GM04503 (cell line): ENCODE results near the gene FARP1.

Experiments used
- DNase-seq: peaks from one replicate; pipeline ENCODE4 v3.0.0-alpha.2; 2012; ENCODE audit warnings: low read depth

The FARP1 gene

GRCh38 chr13:98339684-98340425 is 197.0 kb downstream of the FARP1 start:
- no peak for DNase-seq

- DNase-seq: no peak
Measured at GRCh38 chr13:98342953-98343352, 200.1 kb downstream of the FARP1 start.

GRCh38 chr13:98343461-98343860 is 200.6 kb downstream of the FARP1 start:
- DNase-seq: no peak

GRCh38 chr13:98344392-98344791 is 201.5 kb downstream of the FARP1 start:
- DNase-seq: no peak

DNA sequence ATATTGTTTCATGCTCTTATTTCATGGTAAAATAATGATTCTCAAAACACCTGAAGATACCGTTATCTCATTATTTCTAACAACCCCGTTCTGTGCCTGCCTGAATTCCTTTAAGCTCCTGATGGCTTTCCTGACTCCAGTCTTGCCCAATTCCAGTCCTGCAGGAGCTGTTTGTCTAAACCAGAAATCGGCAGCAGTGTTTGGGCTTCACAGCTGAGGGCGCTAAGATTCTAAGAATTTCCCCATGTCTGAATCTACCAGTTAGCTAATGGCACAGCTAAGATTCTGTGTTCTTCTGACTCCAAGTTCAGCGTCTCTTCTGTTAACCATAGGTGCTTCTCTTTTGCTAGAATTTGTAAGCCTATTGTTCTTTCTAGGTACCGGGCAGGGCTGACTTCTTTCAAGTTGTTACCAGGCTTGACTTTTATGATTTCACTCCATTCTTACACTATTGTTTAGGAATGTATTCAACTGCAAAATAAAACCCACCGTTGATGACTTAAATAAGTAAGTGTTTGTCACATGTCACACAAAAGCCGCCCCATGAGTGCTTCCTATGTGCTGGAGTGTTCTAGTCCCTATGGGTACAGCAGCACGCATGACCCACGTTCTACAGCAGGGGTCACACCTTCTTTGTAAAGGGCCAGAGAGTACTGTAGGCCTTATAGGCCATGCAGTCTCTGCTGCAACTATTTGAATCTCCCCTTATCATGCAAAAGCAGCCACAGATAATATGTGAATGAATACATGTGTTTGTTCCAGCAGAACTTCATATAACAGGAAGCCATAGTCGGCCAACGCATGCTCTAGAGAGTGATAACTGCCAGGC is 202.4 kb downstream of the FARP1 start:
- no peak for DNase-seq

DNA sequence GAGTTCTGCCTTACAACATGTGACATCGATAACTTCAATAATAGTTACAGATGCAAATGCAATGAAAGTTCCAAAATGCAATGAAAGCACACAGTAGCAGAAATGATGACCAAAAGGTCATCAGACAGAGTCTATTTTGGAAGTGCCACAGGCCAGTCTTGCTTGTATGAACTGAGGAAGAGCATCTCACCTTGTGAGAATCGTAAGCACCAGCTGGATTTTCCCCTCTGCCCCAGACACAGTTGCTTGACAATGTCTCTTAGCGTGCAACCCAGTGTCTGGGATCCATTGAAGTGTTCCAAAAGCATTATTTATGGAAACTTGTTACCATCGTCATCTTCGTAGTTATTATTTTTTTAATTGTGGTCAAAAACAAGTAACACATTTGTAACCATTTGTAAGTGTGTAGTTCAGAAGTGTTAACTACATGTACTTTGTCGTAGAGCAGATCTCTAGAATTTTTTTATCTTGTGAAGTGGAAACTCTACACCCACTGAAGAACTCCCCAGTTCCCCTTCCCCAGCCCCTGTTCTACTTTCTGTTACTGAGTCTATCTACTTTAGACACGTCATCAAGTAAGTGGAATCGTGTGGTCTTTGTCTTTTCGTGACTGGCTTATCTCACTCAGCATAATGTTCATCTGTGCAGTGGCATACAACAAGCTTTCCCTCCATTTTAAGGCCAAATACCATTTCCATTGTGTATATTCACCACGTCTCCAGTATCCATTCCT is 204.2 kb downstream of the FARP1 start:
- no peak for DNase-seq

- DNase-seq: no peak
Measured at GRCh38 chr13:98347756-98348155, 204.9 kb downstream of the FARP1 start.

DNA sequence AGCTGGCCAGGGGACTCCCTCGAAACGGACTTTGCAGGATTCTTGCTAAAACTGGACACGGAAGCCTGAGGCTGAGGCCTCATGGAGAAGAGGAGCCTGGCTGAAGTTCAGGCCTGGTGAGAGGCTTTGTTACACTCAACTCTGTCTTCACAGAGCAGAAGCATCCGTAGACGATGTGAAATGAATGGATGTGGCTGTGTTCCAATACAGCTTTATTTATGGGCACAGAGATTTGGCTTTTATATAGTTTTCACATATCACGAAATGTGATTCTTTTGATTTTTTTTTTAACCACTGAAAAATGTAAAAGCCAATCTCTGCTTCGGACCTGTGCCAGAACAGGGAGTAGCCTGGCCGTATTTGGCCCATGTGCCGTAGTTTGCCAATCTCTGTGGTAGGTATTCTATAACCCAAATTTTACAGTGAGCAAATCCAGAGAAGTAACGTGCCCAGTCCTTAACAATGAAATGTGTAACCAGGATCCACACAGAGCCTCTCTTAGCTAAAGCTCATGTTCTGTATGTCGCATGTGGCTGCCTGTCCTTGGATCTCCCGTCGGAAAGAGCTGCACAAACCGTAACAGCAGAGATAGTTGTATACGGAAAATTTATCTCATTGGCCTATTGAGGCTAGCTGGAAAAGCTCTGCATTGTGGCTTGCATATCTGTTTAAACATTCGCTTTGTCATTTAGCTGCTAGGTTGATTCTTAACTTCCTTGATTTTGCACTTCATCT is 205.7 kb downstream of the FARP1 start:
- no peak for DNase-seq

DNA sequence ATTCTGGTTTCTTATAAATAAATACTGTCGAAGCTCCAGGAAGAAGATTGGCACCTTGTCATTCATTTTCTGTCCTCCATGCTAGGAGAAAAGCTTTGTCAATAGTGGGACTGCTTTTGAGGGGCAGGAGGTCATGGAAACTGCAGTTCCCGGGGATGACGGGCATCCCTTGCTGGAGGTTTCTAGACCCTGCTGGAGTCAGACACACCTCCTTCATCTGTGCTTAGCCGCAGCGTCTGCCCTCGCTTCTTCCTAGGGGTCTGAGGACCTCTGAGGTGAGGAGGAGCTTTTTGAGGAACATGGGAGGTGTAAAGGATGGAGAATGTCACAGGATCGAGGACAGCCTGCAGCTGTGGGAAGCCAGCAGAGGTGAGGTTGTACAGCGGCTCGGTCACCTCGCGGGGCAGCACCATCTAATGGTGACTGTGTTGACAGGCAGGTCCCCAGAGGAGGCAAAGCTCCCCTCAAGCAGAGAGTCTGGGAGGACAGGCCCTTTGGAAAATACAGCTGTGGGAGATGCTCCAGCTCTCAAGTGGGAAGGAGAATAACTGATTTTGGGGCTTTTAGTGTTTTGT is 206.9 kb downstream of the FARP1 start:
- DNase-seq: no peak

GRCh38 chr13:98350746-98351330 is 207.9 kb downstream of the FARP1 start:
- no peak for DNase-seq

- no peak for DNase-seq
Measured at GRCh38 chr13:98351636-98352035, 208.7 kb downstream of the FARP1 start.

GRCh38 chr13:98352226-98352625 is 209.3 kb downstream of the FARP1 start:
- no peak for DNase-seq

- no peak for DNase-seq
Measured at GRCh38 chr13:98353750-98354149, 210.9 kb downstream of the FARP1 start.

GRCh38 chr13:98358937-98359336 is 216.0 kb downstream of the FARP1 start:
- DNase-seq: no peak

DNA sequence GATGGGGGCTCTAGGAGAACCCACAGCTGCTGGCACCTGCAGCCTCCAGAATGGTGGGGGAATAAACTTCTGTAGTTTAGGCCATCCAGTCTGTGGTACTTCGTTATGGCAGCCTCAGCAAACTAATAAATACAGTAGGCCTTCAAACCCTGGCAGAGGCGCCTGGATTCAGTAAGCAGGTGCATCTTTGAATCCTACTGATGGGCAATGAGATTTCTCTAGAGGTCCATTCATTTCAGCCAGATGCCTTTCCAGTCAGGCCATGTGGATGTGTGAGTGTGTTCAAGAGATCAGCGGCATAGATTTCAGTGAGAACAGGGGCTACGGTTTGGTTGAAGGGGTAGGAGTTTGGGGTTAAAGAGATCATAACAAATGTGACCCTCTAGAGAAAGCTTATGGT is 217.7 kb downstream of the FARP1 start:
- DNase-seq: no peak

DNA sequence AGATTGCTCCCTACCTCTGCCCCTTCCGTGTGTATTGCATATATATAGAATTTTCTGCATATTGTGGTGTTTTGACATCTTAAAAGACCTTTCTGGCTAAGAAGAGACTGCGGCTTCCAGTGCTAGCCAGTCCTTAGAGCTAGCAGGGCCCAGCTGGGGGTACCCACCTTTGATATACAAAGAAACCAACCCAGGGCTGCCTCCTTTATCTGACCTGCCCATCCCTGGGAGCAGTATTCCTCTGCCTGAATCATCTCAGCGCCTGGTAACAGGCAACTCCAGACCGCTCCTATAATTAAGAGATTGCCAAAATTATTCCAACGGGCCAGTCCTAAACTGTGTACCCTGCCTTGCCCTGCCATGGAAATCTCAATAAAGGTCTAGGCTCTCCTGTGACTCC is 220.4 kb downstream of the FARP1 start:
- no peak for DNase-seq

- DNase-seq: no peak
Measured at GRCh38 chr13:98364179-98364578, 221.3 kb downstream of the FARP1 start.

DNA sequence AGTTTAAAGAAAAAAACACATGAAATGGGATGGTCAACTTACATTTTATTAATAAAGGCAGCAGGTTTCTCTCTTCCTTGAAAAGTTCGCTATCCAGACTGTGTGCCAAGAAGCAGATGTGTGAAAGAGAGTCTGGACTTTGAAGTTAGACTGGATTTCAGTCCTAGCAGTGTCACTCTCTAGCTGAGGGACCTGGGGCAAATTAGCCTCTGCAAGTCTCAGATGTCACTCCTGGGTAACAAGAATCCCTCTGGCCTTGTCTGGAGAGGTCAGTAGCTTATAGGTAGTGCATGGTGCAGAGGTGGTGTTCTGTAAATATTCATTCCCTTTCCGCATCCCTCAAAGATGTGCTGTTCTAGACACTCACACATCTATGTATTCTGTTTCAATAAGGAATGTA is 221.8 kb downstream of the FARP1 start:
- DNase-seq: no peak

- DNase-seq: no peak
Measured at GRCh38 chr13:98365302-98365701, 222.4 kb downstream of the FARP1 start.

DNA sequence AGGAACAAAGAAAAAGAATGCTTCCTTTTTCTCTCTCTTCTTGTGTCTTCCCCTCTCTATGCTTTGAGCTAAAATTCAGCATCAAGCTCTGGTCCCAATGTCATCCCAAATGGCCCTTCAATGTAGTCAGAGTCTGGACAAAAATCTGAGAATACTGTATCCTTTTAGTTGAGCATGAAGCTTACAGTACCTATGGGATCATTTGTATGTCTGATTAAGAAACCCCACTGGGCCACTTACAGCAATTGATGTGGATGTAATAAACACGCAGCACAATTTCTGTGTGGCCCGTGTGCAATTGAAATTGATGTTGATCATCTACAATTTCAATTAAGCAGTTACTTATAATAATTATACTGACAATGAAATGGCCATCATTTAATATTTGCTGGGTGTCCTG is 223.1 kb downstream of the FARP1 start:
- DNase-seq: no peak

DNA sequence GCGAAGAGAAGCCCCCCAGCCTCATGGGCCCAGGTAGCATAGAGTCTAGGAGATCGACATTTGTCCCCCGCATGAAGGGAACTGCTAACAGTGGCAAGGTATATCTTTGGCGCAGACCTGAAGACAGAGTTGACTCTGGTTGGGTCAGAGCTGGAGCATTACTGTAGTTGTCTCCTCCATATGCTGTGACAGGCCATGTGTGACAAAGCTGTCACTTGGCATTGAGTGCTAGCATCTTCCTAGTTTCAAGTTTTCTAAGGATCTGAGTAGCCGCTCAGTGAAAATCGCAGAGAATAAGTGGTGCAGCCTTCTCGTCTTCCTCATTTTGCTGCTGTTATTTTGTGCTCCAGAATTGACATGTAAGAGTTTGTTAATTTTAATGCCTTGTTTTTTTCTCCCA is 223.5 kb downstream of the FARP1 start:
- DNase-seq: no peak
